Loucy (cell line): ENCODE measurements around the gene NDUFS6.

Source experiments
- EZH2phosphoT487 ChIP-seq: fragments of 200-600 bp; IDR thresholded peaks from 2 replicates; pipeline ENCODE4 v1.6.1; 2018; ENCODE audit warnings: antibody characterized with exemption, mild to moderate bottlenecking, moderate library complexity, borderline replicate concordance
- TF ChIP-seq, protein P1 (sequence below): fragments of 200-600 bp; sonication (generic); conservative IDR thresholded peaks from 2 replicates; pipeline ENCODE4 v1.5.1; 2014; ENCODE audit warnings: mild to moderate bottlenecking, antibody characterized with exemption, low read length

DNA sequence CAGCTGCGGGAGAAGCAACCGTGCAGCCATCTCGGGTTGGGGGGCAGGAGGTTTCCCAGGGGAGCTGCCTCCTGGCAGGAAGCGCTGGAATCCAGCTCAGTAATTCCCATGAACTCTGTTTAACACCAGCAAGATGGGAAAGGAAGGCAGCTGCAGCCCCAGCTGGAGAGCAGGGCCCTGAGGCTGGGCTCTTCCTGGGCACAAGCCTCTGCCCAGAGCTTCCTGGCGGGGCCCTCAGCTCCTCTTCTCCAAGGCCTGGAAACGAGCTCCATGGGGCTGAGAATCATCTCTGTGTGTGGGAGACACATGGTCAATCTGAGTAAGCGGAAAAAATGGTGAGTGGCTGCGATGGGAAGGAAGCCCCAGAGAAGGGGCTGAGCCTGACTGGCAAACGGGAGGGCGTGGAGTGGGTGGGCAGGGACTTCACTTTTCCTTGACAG lies 7.9 kb upstream of the NDUFS6 start:
- TF ChIP-seq, protein P1, sequence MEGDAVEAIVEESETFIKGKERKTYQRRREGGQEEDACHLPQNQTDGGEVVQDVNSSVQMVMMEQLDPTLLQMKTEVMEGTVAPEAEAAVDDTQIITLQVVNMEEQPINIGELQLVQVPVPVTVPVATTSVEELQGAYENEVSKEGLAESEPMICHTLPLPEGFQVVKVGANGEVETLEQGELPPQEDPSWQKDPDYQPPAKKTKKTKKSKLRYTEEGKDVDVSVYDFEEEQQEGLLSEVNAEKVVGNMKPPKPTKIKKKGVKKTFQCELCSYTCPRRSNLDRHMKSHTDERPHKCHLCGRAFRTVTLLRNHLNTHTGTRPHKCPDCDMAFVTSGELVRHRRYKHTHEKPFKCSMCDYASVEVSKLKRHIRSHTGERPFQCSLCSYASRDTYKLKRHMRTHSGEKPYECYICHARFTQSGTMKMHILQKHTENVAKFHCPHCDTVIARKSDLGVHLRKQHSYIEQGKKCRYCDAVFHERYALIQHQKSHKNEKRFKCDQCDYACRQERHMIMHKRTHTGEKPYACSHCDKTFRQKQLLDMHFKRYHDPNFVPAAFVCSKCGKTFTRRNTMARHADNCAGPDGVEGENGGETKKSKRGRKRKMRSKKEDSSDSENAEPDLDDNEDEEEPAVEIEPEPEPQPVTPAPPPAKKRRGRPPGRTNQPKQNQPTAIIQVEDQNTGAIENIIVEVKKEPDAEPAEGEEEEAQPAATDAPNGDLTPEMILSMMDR: no peak
- TF ChIP-seq EZH2phosphoT487: no peak
